ENCODE data around the gene SLC35E2B.

- TF ChIP-seq EZH2 (IDR thresholded peaks at IDR 0.05; ENCODE audit: low read depth, low read length, severe bottlenecking): no peak
- no peak for TF ChIP-seq CTCF (IDR thresholded peaks at IDR 0.05; ENCODE audit: control extremely low read depth in 1 of 3, insufficient read depth in 1 of 3, low read depth in 1 of 3, low read length in 3 of 3)
- TF ChIP-seq BRCA1 (IDR thresholded peaks at IDR 0.05; ENCODE audit: low read depth, low read length): no peak
- TF ChIP-seq EGR1 (IDR thresholded peaks at IDR 0.05; ENCODE audit: borderline replicate concordance, low read depth, low read length): no peak
- TF ChIP-seq TEAD4 (IDR thresholded peaks at IDR 0.05; ENCODE audit: low read depth, low read length): no peak
- TF ChIP-seq SIN3A (conservative IDR thresholded peaks at IDR 0.05 in 1 of 2, IDR thresholded peaks at IDR 0.05 in 1 of 2; ENCODE audit: low read depth in 1 of 2, low read length in 2 of 2): no peak
- TF ChIP-seq BACH1 (IDR thresholded peaks at IDR 0.05; ENCODE audit: low read length): no peak
- no peak for TF ChIP-seq CHD1 (IDR thresholded peaks at IDR 0.05; ENCODE audit: low read depth, low read length)
- no peak for TF ChIP-seq CBX8 (IDR thresholded peaks at IDR 0.05; ENCODE audit: borderline replicate concordance, low read depth, low read length)
Observed at GRCh38 chr1:1613509-1614082, 79.0 kb downstream of the SLC35E2B start.

Measured in H1 (cell line).